Measurements from ENCODE around the gene ACTN2. TPM values are rescaled to one million over a fixed set of nuclear protein-coding genes. Genes with fewer than 3 reads are reported as not detected.

Gene ACTN2
- total RNA-seq, 4 donors from 2014 or later = 0.16 to 0.55 TPM; not detected in 2

GRCh38 chr1:236812334-236813030 lies 126.2 kb downstream of the ACTN2 start:
- 88 to 90% methylated on average over 4 to 5 of the region's 5 CpGs for WGBS, 2 donors (ENCODE audit: low coverage in 1 of 2)
- in situ Hi-C loops (cut with MboI; ENCODE audit: low pct_ligation_motif_present in 1 of 4, low pct_unique_long_range_greater_than_20kb in 1 of 4, low sequenced_read_pairs in 3 of 4) (no loop called here), intact Hi-C loops (cut with DNase I; ENCODE audit: low total_unique reads) (no loop called here)

More at GRCh38 chr1:236812334-236813030, 126.2 kb downstream of the ACTN2 start:
- DNase-seq = no peak
- Histone ChIP-seq H3K27me3 (no peaks in the 10 kb centered on the region), H3K27ac (no peak overlapping the region), H3K9me3 (no peaks in the 10 kb centered on the region), H3K36me3 (peaks cover 0 to 43% (median 14%) of the 10 kb centered on the region in 4 donors), H3K4me1 (peaks cover 0 to 19% (median 9%) of the 10 kb centered on the region in 4 donors), H3K4me3 (no peak overlapping the region)
- no peak for TF ChIP-seq CTCF (IDR thresholded peaks at IDR 0.05)
- no peak for TF ChIP-seq EP300 (IDR thresholded peaks at IDR 0.05; ENCODE audit: low read depth)
- no peak for TF ChIP-seq POLR2AphosphoS5 (IDR thresholded peaks at IDR 0.05)
- TF ChIP-seq POLR2A (IDR thresholded peaks at IDR 0.05) = no peak

Other genes starting within 250 kb of the ACTN2 start
- 10 to 100 TPM; 38.2 to 88.1 (median 59.3) TPM for gene LGALS8, start 162.5 kb upstream of the ACTN2 start, total RNA-seq
- gene HEATR1, start 82.0 kb upstream of the ACTN2 start, total RNA-seq = 10 to 100 TPM in 3 of 4 donors, 1 to 10 TPM in 1; 9.4 to 15.7 (median 13.2) TPM
- gene MTR, start 108.8 kb downstream of the ACTN2 start, total RNA-seq = 10 to 100 TPM; 10.1 to 18.4 (median 12.6) TPM